Neural cell (in vitro differentiated cells): ENCODE results near the gene RABL6. TPM values are rescaled to one million over a fixed set of nuclear protein-coding genes. Genes with fewer than 3 reads are reported as not detected.

Experiments used
- H2AFZ ChIP-seq: fragments of 200-600, 300-800 bp; sonication (generic), shearing (Covaris generic); 2 replicates; pipeline ENCODE4 v1.6.0; 2014; ENCODE audit warnings: low read depth, mild to moderate bottlenecking, antibody characterized with exemption, low read length, moderate library complexity
- H3F3A ChIP-seq: fragments of 200-600 bp; shearing (Covaris generic); 2 replicates; pipeline ENCODE4 v1.6.1; 2016; ENCODE audit warnings: mild to moderate bottlenecking, moderate library complexity, mixed read lengths, antibody characterized with exemption, low read length; ENCODE audit not compliant: insufficient read depth, poor library complexity, severe bottlenecking
- H3K27ac ChIP-seq: fragments of 200-600, 300-800 bp; sonication (generic), shearing (Covaris generic); 2 replicates; pipeline ENCODE4 v1.5.1; 2014; ENCODE audit warnings: mild to moderate bottlenecking, low read length, moderate library complexity
- H3K27me3 ChIP-seq: fragments of 300-800, 200-600 bp; sonication (generic), shearing (Covaris generic); 2 replicates; pipeline ENCODE4 v1.6.0; 2014; ENCODE audit warnings: mild to moderate bottlenecking, low read depth, low read length, moderate library complexity; ENCODE audit not compliant: insufficient read depth
- H3K36me3 ChIP-seq: fragments of 300-800, 200-600 bp; sonication (generic), shearing (Covaris generic); 2 replicates; pipeline ENCODE4 v1.5.1; 2014; ENCODE audit warnings: mild to moderate bottlenecking, antibody characterized with exemption, low read length, moderate library complexity; ENCODE audit not compliant: insufficient read depth
- H3K4me2 ChIP-seq: fragments of 300-800, 200-600 bp; sonication (generic), shearing (Covaris generic); 2 replicates; pipeline ENCODE4 v1.6.0; 2014; ENCODE audit warnings: mild to moderate bottlenecking, low read length
- H3K4me3 ChIP-seq: fragments of 300-800, 200-600 bp; sonication (generic), shearing (Covaris generic); 2 replicates; pipeline ENCODE4 v1.5.1; 2014; ENCODE audit warnings: mild to moderate bottlenecking, low read length, moderate library complexity
- H3K79me2 ChIP-seq: fragments of 200-600 bp; shearing (Covaris generic); replicated peaks from 2 replicates; pipeline ENCODE4 v1.6.0; 2014; ENCODE audit warnings: mild to moderate bottlenecking, low read length, moderate library complexity; ENCODE audit not compliant: insufficient read depth
- H3K9ac ChIP-seq: fragments of 300-800, 200-600 bp; sonication (generic), shearing (Covaris generic); 2 replicates; pipeline ENCODE4 v1.6.1; 2016; ENCODE audit warnings: mild to moderate bottlenecking, low read length, mixed read lengths
- H3K9me2 ChIP-seq: fragments of 200-600 bp; shearing (Covaris generic); 2 replicates; pipeline ENCODE4 v1.6.1; 2016; ENCODE audit warnings: mild to moderate bottlenecking, low read length, mixed read lengths; ENCODE audit not compliant: insufficient read depth
- H3K9me3 ChIP-seq: fragments of 200-600, 300-800 bp; sonication (generic), shearing (Covaris generic); 2 replicates; pipeline ENCODE4 v1.6.1; 2016; ENCODE audit warnings: mild to moderate bottlenecking, mixed run types, low read length, moderate library complexity, mixed read lengths
- H4K20me1 ChIP-seq: fragments of 200-600 bp; shearing (Covaris generic); 2 replicates; pipeline ENCODE4 v1.6.1; 2016; ENCODE audit warnings: mild to moderate bottlenecking, mixed run types; ENCODE audit not compliant: insufficient read depth
- CTCF ChIP-seq: fragments of 450-650 bp; IDR thresholded peaks from 2 replicates; pipeline ENCODE4 v1.5.1; 2014; ENCODE audit warnings: antibody characterized with exemption, mild to moderate bottlenecking, moderate library complexity; ENCODE audit not compliant: poor library complexity, severe bottlenecking
- EP300 ChIP-seq: fragments of 450-650 bp; conservative IDR thresholded peaks from 2 replicates; pipeline ENCODE4 v1.6.1; 2014; ENCODE audit warnings: antibody characterized with exemption, mild to moderate bottlenecking, moderate library complexity; ENCODE audit not compliant: poor library complexity, severe bottlenecking
- EZH2 ChIP-seq: fragments of 200-600, 300-800 bp; shearing (Covaris generic), sonication (generic); IDR thresholded peaks from 2 replicates; pipeline ENCODE4 v1.6.1; 2014; ENCODE audit warnings: antibody characterized with exemption, low read length, borderline replicate concordance, mild to moderate bottlenecking; ENCODE audit not compliant: insufficient read depth, poor library complexity, severe bottlenecking
- MXI1 ChIP-seq: fragments of 450-650 bp; conservative IDR thresholded peaks from 2 replicates; pipeline ENCODE4 v1.6.1; 2014; ENCODE audit warnings: antibody characterized with exemption, mild to moderate bottlenecking; ENCODE audit not compliant: poor library complexity, severe bottlenecking
- POLR2AphosphoS5 ChIP-seq: IDR thresholded peaks from 2 replicates; pipeline ENCODE4 v1.6.1; 2012
- RAD21 ChIP-seq: fragments of 450-650 bp; conservative IDR thresholded peaks from 2 replicates; pipeline ENCODE4 v1.6.1; 2014; ENCODE audit warnings: antibody characterized with exemption, mild to moderate bottlenecking, moderate library complexity
- REST ChIP-seq: IDR thresholded peaks from 2 replicates; pipeline ENCODE4 v1.6.1; 2012; ENCODE audit warnings: borderline replicate concordance
- SMC3 ChIP-seq: fragments of 450-650 bp; conservative IDR thresholded peaks from 2 replicates; pipeline ENCODE4 v1.6.1; 2014; ENCODE audit warnings: antibody characterized with exemption, mild to moderate bottlenecking, moderate library complexity; ENCODE audit not compliant: poor library complexity
- TAF1 ChIP-seq: IDR thresholded peaks from 2 replicates; pipeline ENCODE4 v1.6.1; 2012; ENCODE audit warnings: low read depth
- polyA plus RNA-seq: library from polyadenylated mRNA; depleted of rRNA; stranded (reverse); fragments of >200 nt; gene quantifications from 2 replicates; pipeline ENCODE4 v1.2.3, GENCODE V29; 2014

The RABL6 gene
- polyA plus RNA-seq, 1 donor from 2014 or later, result 46.4 TPM

- H3K36me3 ChIP-seq, result no peaks in the 10 kb centered on the region
- no peak overlapping the region for H2AFZ ChIP-seq
- H3K27ac ChIP-seq, result no peak overlapping the region
- H3K79me2 ChIP-seq, result no peaks in the 10 kb centered on the region
- no peaks in the 10 kb centered on the region for H3K9me3 ChIP-seq
- H3K9ac ChIP-seq, result no peak overlapping the region
- no peaks in the 10 kb centered on the region for H3K9me2 ChIP-seq
- no peak overlapping the region for H3K4me2 ChIP-seq
- TF ChIP-seq POLR2AphosphoS5 (no peak), TAF1 (no peak), EP300 (no peak), MXI1 (no peak), CTCF (no peak), EZH2 (no peak), SMC3 (no peak), RAD21 (no peak), REST (no peak)
- no peak overlapping the region for H3K4me3 ChIP-seq
- H3F3A ChIP-seq, result no peaks in the 10 kb centered on the region
- H3K27me3 ChIP-seq, result no peaks in the 10 kb centered on the region
- no peaks in the 10 kb centered on the region for H4K20me1 ChIP-seq
These were observed 48.3 kb downstream of the RABL6 start for GRCh38 chr9:136856079-136856476.

- H4K20me1 ChIP-seq, result no peaks in the 10 kb centered on the region
- TF ChIP-seq TAF1, result no peak
These were observed 48.9 kb downstream of the RABL6 start for GRCh38 chr9:136856541-136857141.

GRCh38 chr9:136857166-136857565 lies 49.4 kb downstream of the RABL6 start:
- Histone ChIP-seq H3K4me2 (no peak overlapping the region), H2AFZ (no peak overlapping the region), H3K9me3 (no peaks in the 10 kb centered on the region), H3K79me2 (no peaks in the 10 kb centered on the region), H3F3A (no peaks in the 10 kb centered on the region), H4K20me1 (no peaks in the 10 kb centered on the region), H3K36me3 (no peaks in the 10 kb centered on the region), H3K27me3 (no peaks in the 10 kb centered on the region), H3K9ac (no peak overlapping the region), H3K9me2 (no peaks in the 10 kb centered on the region), H3K27ac (no peak overlapping the region), H3K4me3 (no peak overlapping the region)
- TF ChIP-seq SMC3, result no peak

More at GRCh38 chr9:136856541-136857141, 48.9 kb downstream of the RABL6 start:
- no peak overlapping the region for H3K9ac ChIP-seq
- H3K4me3 ChIP-seq, result no peak overlapping the region
- H2AFZ ChIP-seq, result no peak overlapping the region
- H3K27me3 ChIP-seq, result no peaks in the 10 kb centered on the region
- H3K27ac ChIP-seq, result no peak overlapping the region
- no peaks in the 10 kb centered on the region for H3K9me2 ChIP-seq
- H3K9me3 ChIP-seq, result no peaks in the 10 kb centered on the region
- no peaks in the 10 kb centered on the region for H3F3A ChIP-seq
- no peaks in the 10 kb centered on the region for H3K79me2 ChIP-seq
- no peaks in the 10 kb centered on the region for H3K36me3 ChIP-seq
- H3K4me2 ChIP-seq, result no peak overlapping the region
